GM20000 (cell line): Measurements from ENCODE around the gene AKIP1.
A peak's percentile ranks its signal among the peaks of the same experiment; 100 is the strongest.
"Not testable (repeated sequence)": the region's sequence is repeated elsewhere in the genome, so short reads cannot be mapped to it uniquely, and the experiment has no call there.

ENCODE experiments used
- DNase-seq: peaks from one replicate; pipeline ENCODE4 v3.0.0; 2012; ENCODE audit warnings: low spot score
- CTCF ChIP-seq: IDR thresholded peaks from 2 replicates; pipeline ENCODE4 v1.5.1; 2012; ENCODE audit warnings: mild to moderate bottlenecking, control low read depth; ENCODE audit errors: extremely low read depth, missing control alignments

Gene AKIP1

GRCh38 chr11:8871171-8871775 lies 39.7 kb upstream of the AKIP1 start:
- no peak for TF ChIP-seq CTCF
- peak; percentile 38 for DNase-seq

- no peak for DNase-seq
- no peak for TF ChIP-seq CTCF
These were observed 39.0 kb upstream of the AKIP1 start for GRCh38 chr11:8871962-8872361.

- no peak for DNase-seq
- TF ChIP-seq CTCF = no peak
These were observed 37.1 kb upstream of the AKIP1 start for GRCh38 chr11:8873741-8874405.

- TF ChIP-seq CTCF = no peak
- DNase-seq = no peak
These were observed 32.2 kb upstream of the AKIP1 start for GRCh38 chr11:8878771-8879170.

- not testable (repeated sequence) for DNase-seq
These were observed 29.4 kb upstream of the AKIP1 start for GRCh38 chr11:8881585-8881984.

DNA sequence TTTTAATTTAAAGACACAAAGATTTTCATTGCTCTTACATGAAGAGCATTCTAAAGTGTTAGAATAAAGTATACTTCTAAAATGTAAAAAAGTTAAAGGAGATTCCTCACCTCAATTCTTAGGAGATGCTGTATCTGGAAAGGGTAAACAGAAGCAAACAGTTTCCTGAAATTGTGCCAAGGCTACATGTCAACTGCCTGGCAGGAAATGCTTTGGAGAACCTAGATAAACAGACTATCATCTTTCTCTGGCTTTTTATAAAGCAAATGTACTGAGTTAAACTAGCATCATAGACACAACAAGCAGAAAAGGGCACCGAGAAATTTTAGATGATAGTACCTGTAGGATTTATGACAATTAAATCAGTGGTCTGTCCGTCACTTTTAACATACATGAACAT lies 24.7 kb upstream of the AKIP1 start:
- DNase-seq = no peak
- TF ChIP-seq CTCF = no peak

GRCh38 chr11:8891185-8891584 lies 19.8 kb upstream of the AKIP1 start:
- not testable (repeated sequence) for DNase-seq

- DNase-seq = no peak
These were observed 11.8 kb upstream of the AKIP1 start for GRCh38 chr11:8899119-8899753.

More at GRCh38 chr11:8899119-8899753, 11.8 kb upstream of the AKIP1 start:
- TF ChIP-seq CTCF = no peak
